K562 (cell line): Measurements from ENCODE around the gene SUGP1. TPM values are rescaled to one million over a fixed set of nuclear protein-coding genes. Genes with fewer than 3 reads are reported as not detected.

Source experiments
- BRCA1 ChIP-seq, 2 experiments: fragments of 450-650 bp in 1 of 2; sonication (generic) in 1 of 2; formaldehyde crosslinking in 1 of 2; IDR thresholded peaks; 2 replicates each; pipeline versions ENCODE4 v1.5.0 to v1.6.1; 2017 to 2020; ENCODE audit warnings: mild to moderate bottlenecking in 1 of 2, missing genetic modification reagents in 1 of 2
- C11orf30 ChIP-seq: fragments of 450-650 bp; IDR thresholded peaks from 2 replicates; pipeline ENCODE4 v1.6.1; 2016; ENCODE audit warnings: low read depth, mild to moderate bottlenecking
- CHD1 ChIP-seq: fragments of 200-600 bp; sonication (generic); IDR thresholded peaks from one replicate; pipeline ENCODE4 v1.6.1; 2012; ENCODE audit warnings: mild to moderate bottlenecking, moderate library complexity, low read length, inconsistent platforms
- FIP1L1 ChIP-seq: fragments of 200-400 bp; formaldehyde crosslinking; IDR thresholded peaks from 2 replicates; pipeline ENCODE4 v1.6.1; 2018; ENCODE audit warnings: mild to moderate bottlenecking, low read depth, low read length; ENCODE audit not compliant: poor library complexity, severe bottlenecking
- FOXA3 ChIP-seq, 2 experiments: fragments of 450-650 bp in 1 of 2; sonication (generic) in 1 of 2; formaldehyde crosslinking; IDR thresholded peaks in 1 of 2; conservative IDR thresholded peaks in 1 of 2; 2 replicates each; pipeline versions ENCODE4 v1.4.0 to v1.8.0; 2020 to 2022; ENCODE audit warnings: mild to moderate bottlenecking in 2 of 2, missing genetic modification reagents in 1 of 2
- GATAD2A ChIP-seq: fragments of 450-650 bp; IDR thresholded peaks from 2 replicates; pipeline ENCODE4 v1.6.1; 2017
- HDAC2 ChIP-seq: fragments of 450-650 bp; IDR thresholded peaks from 2 replicates; pipeline ENCODE4 v1.6.1; 2016; ENCODE audit warnings: mild to moderate bottlenecking
- KAT7 ChIP-seq: sonication (generic); formaldehyde crosslinking; IDR thresholded peaks from 2 replicates; pipeline ENCODE4 v1.8.0; 2022; ENCODE audit warnings: missing genetic modification reagents, mild to moderate bottlenecking, borderline replicate concordance
- PHF20 ChIP-seq: fragments of 450-650 bp; IDR thresholded peaks from 2 replicates; pipeline ENCODE4 v1.6.1; 2018; ENCODE audit not compliant: partially characterized antibody
- PHF21A ChIP-seq: fragments of 450-650 bp; IDR thresholded peaks from 2 replicates; pipeline ENCODE4 v1.6.1; 2017; ENCODE audit warnings: low read depth, borderline replicate concordance
- RB1 ChIP-seq: fragments of 450-650 bp; IDR thresholded peaks from 2 replicates; pipeline ENCODE4 v1.6.1; 2017; ENCODE audit warnings: low read depth, mild to moderate bottlenecking
- TAF7 ChIP-seq: fragments of 450-650 bp; IDR thresholded peaks from 2 replicates; pipeline ENCODE4 v1.6.1; 2016; ENCODE audit warnings: missing genetic modification characterization, missing compliant biosample characterization
- TRIM24 ChIP-seq, 2 experiments: fragments of 450-650 bp; IDR thresholded peaks; 2 replicates each; pipeline ENCODE4 v1.6.1; 2016
- polyA plus RNA-seq, 8 experiments: library from polyadenylated mRNA; depleted of rRNA in 4 of 8; stranded (reverse) in 5 of 8; unstranded in 3 of 8; fragments of >200 nt; fragmentation: Nextera tagmentation in 2 of 8; fragmentation: Illumina TruSeq in 1 of 8; extraction: Ambion mirVana in 2 of 8; extraction: Trizol in 1 of 8; gene quantifications; 2 replicates each; pipeline versions ENCODE4 v1.2.1 to v1.2.3, GENCODE V29; 2011 to 2014; ENCODE audit warnings: inconsistent platforms in 1 of 8, missing spikeins in 1 of 8
- total RNA-seq, 7 experiments: library from RNA; depleted of rRNA in 6 of 7; stranded (reverse); fragments of >200 nt in 6 of 7; fragmentation: Illumina TruSeq in 2 of 7; extraction: Trizol in 2 of 7; gene quantifications; 2 replicates each; pipeline versions ENCODE4 v1.2.1 to v1.2.3, GENCODE V29; 2011 to 2021; ENCODE audit warnings: low replicate concordance in 1 of 7
- TF ChIP-seq, protein P1 (sequence below): sonication (generic); formaldehyde crosslinking; IDR thresholded peaks from 2 replicates; pipeline ENCODE4 v1.8.1; 2023; ENCODE audit warnings: mild to moderate bottlenecking, missing genetic modification reagents
- TF ChIP-seq, protein P2 (sequence below): sonication (generic); formaldehyde crosslinking; IDR thresholded peaks from 2 replicates; pipeline ENCODE4 v1.8.1; 2023; ENCODE audit warnings: mild to moderate bottlenecking, missing genetic modification reagents
- TF ChIP-seq, protein P3 (sequence below), 2 experiments: fragments of 200-800 bp in 1 of 2; sonication (Bioruptor generic) in 1 of 2; sonication (generic) in 1 of 2; formaldehyde crosslinking in 1 of 2; IDR thresholded peaks in 1 of 2; conservative IDR thresholded peaks in 1 of 2; 2 replicates each; pipeline versions ENCODE4 v1.5.0 to v1.6.1; 2016 to 2020; ENCODE audit warnings: missing compliant biosample characterization in 1 of 2, missing genetic modification characterization in 1 of 2, missing genetic modification reagents in 1 of 2

SUGP1 gene
- total and polyA plus RNA-seq, 9 of the 15 experiments (the other 6 are each of a cell fraction or from before 2014, with no cell fraction given) = 1.0 to 53.3 (median 32.4) TPM

DNA sequence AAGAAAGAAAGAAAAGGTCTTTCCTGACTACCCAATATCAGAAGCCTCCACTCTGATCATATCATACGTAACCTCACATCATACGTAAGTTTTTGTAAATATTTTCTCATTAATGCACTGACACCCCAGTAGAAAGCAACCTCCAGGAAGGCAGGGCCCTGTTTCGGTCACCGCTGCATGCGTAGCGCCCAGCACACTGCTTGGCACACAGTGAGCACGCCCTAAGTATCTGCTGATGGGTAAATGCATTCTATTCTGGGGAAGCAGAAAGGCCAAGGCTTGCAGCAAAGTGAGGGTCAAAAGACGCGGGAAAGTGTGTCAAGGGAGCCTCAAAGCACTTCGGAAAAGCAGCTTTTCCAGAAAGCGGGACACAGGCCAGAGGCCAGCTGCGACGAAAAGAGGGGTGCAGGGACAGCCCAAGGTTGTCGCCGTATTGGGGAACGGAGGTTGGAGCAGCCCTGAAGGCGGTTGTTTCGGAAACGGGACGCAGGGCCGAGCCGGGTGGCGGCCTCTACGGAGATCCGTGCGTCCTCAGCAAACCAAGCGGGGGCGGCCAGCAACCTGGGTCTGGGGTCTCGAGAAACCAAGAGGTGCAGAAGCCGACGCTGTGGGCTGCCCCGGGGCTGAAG lies 463 bp downstream of the SUGP1 start (continued):
- TF ChIP-seq, protein P1, sequence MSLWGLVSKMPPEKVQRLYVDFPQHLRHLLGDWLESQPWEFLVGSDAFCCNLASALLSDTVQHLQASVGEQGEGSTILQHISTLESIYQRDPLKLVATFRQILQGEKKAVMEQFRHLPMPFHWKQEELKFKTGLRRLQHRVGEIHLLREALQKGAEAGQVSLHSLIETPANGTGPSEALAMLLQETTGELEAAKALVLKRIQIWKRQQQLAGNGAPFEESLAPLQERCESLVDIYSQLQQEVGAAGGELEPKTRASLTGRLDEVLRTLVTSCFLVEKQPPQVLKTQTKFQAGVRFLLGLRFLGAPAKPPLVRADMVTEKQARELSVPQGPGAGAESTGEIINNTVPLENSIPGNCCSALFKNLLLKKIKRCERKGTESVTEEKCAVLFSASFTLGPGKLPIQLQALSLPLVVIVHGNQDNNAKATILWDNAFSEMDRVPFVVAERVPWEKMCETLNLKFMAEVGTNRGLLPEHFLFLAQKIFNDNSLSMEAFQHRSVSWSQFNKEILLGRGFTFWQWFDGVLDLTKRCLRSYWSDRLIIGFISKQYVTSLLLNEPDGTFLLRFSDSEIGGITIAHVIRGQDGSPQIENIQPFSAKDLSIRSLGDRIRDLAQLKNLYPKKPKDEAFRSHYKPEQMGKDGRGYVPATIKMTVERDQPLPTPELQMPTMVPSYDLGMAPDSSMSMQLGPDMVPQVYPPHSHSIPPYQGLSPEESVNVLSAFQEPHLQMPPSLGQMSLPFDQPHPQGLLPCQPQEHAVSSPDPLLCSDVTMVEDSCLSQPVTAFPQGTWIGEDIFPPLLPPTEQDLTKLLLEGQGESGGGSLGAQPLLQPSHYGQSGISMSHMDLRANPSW (CRISPR knock-in tag) = 0 out of 2 replicates have a peak, but pooled peaks have one; percentile 28
- TF ChIP-seq TRIM24 (IDR thresholded peaks at IDR 0.05) (0 out of 4 replicates have a peak, but pooled peaks of 1 of the 2 experiments have one; percentile 37), C11orf30 (no peak), BRCA1 (IDR thresholded peaks at IDR 0.05) (no peak), BRCA1 (CRISPR knock-in tag; IDR thresholded peaks at IDR 0.05) (0 out of 2 replicates have a peak, but pooled peaks have one; percentile 68), FOXA3 (CRISPR knock-in tag; conservative IDR thresholded peaks at IDR 0.05 in 1 of 2, IDR thresholded peaks at IDR 0.05 in 1 of 2) (0 out of 4 replicates have a peak, but pooled peaks of 1 of the 2 experiments have one; percentile 22), FIP1L1 (peak; percentile 32), PHF21A (0 out of 2 replicates have a peak, but pooled peaks have one; percentile 13), TAF7 (0 out of 2 replicates have a peak, but pooled peaks have one; percentile 71), GATAD2A (0 out of 2 replicates have a peak, but pooled peaks have one; percentile 41), CHD1 (peak; percentile 60), RB1 (0 out of 2 replicates have a peak, but pooled peaks have one; percentile 52), PHF20 (peak; percentile 75), HDAC2 (peak; percentile 77; the same call in 1 of the 2 replicates), KAT7 (CRISPR knock-in tag) (0 out of 2 replicates have a peak, but pooled peaks have one; percentile 12)
- TF ChIP-seq, protein P2, sequence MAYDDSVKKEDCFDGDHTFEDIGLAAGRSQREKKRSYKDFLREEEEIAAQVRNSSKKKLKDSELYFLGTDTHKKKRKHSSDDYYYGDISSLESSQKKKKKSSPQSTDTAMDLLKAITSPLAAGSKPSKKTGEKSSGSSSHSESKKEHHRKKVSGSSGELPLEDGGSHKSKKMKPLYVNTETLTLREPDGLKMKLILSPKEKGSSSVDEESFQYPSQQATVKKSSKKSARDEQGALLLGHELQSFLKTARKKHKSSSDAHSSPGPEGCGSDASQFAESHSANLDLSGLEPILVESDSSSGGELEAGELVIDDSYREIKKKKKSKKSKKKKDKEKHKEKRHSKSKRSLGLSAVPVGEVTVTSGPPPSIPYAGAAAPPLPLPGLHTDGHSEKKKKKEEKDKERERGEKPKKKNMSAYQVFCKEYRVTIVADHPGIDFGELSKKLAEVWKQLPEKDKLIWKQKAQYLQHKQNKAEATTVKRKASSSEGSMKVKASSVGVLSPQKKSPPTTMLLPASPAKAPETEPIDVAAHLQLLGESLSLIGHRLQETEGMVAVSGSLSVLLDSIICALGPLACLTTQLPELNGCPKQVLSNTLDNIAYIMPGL (CRISPR knock-in tag) = no peak
- TF ChIP-seq, protein P3, sequence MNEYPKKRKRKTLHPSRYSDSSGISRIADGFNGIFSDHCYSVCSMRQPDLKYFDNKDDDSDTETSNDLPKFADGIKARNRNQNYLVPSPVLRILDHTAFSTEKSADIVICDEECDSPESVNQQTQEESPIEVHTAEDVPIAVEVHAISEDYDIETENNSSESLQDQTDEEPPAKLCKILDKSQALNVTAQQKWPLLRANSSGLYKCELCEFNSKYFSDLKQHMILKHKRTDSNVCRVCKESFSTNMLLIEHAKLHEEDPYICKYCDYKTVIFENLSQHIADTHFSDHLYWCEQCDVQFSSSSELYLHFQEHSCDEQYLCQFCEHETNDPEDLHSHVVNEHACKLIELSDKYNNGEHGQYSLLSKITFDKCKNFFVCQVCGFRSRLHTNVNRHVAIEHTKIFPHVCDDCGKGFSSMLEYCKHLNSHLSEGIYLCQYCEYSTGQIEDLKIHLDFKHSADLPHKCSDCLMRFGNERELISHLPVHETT (CRISPR knock-in tag; conservative IDR thresholded peaks at IDR 0.05 in 1 of 2, IDR thresholded peaks at IDR 0.05 in 1 of 2) = no peak
- TF ChIP-seq, all 486 proteins: peak for 21
